OCI-LY1 (cell line): ENCODE results near the gene SLC46A3.

Experiments
- H2AFZ ChIP-seq: fragments of 200-600 bp; sonication (generic), shearing (Covaris generic); 2 replicates; pipeline ENCODE4 v1.6.0; 2014; ENCODE audit warnings: antibody characterized with exemption, mild to moderate bottlenecking, low read length
- H3F3A ChIP-seq: fragments of 200-600 bp; sonication (generic), shearing (Covaris generic); 2 replicates; pipeline ENCODE4 v1.6.0; 2014; ENCODE audit warnings: mild to moderate bottlenecking, antibody characterized with exemption, low read length, moderate library complexity; ENCODE audit not compliant: insufficient read depth
- H3K27ac ChIP-seq: fragments of 200-600 bp; sonication (generic); 2 replicates; pipeline ENCODE4 v1.5.1; 2014; ENCODE audit warnings: low read length, mixed run types, mild to moderate bottlenecking, low read depth; ENCODE audit not compliant: poor library complexity, severe bottlenecking
- H3K27me3 ChIP-seq: fragments of 200-600 bp; sonication (generic); 2 replicates; pipeline ENCODE4 v1.6.0; 2014; ENCODE audit warnings: antibody characterized with exemption, mild to moderate bottlenecking, low read length, moderate library complexity; ENCODE audit not compliant: insufficient read depth
- H3K36me3 ChIP-seq: fragments of 200-600 bp; sonication (generic); 2 replicates; pipeline ENCODE4 v1.6.1; 2014; ENCODE audit warnings: mild to moderate bottlenecking, antibody characterized with exemption, low read length, moderate library complexity, mixed read lengths; ENCODE audit not compliant: insufficient read depth
- H3K4me1 ChIP-seq: fragments of 200-600 bp; sonication (generic); 2 replicates; pipeline ENCODE4 v1.5.1; 2014; ENCODE audit warnings: mild to moderate bottlenecking, low read length, moderate library complexity; ENCODE audit not compliant: insufficient read depth, severe bottlenecking
- H3K4me2 ChIP-seq: fragments of 200-600 bp; sonication (generic), shearing (Covaris generic); 2 replicates; pipeline ENCODE4 v1.6.1; 2014; ENCODE audit warnings: low read length
- H3K4me3 ChIP-seq: fragments of 200-600 bp; sonication (generic); 2 replicates; pipeline ENCODE4 v1.5.1; 2014; ENCODE audit warnings: low read length, low read depth, mild to moderate bottlenecking, mixed read lengths; ENCODE audit not compliant: poor library complexity, severe bottlenecking
- H3K79me2 ChIP-seq: fragments of 200-600 bp; shearing (Covaris generic); 2 replicates; pipeline ENCODE4 v1.6.1; 2016; ENCODE audit warnings: mixed run types, low read length, mixed read lengths; ENCODE audit not compliant: insufficient read depth
- H3K9ac ChIP-seq: fragments of 200-600 bp; sonication (generic), shearing (Covaris generic); 2 replicates; pipeline ENCODE4 v1.6.1; 2014; ENCODE audit warnings: mild to moderate bottlenecking, low read length, mixed read lengths
- H3K9me2 ChIP-seq: fragments of 200-600 bp; sonication (generic), shearing (Covaris generic); 2 replicates; pipeline ENCODE4 v1.6.1; 2014; ENCODE audit warnings: low read depth, mild to moderate bottlenecking, low read length, mixed read lengths
- H3K9me3 ChIP-seq: fragments of 200-600 bp; shearing (Covaris generic); 2 replicates; pipeline ENCODE4 v1.6.1; 2014; ENCODE audit warnings: low read length, mixed read lengths
- H4K20me1 ChIP-seq: fragments of 200-600 bp; sonication (generic), shearing (Covaris generic); 2 replicates; pipeline ENCODE4 v1.6.0; 2016; ENCODE audit warnings: mild to moderate bottlenecking, low read length; ENCODE audit not compliant: insufficient read depth
- CTCF ChIP-seq: fragments of 200-600 bp; sonication (generic), shearing (Covaris generic); IDR thresholded peaks from 2 replicates; pipeline ENCODE4 v1.5.1; 2017; ENCODE audit warnings: mild to moderate bottlenecking, antibody characterized with exemption, low read length, moderate library complexity, mixed read lengths
- EZH2 ChIP-seq: fragments of 200-600 bp; sonication (generic), shearing (Covaris generic); IDR thresholded peaks from 2 replicates; pipeline ENCODE4 v1.8.0; 2017; ENCODE audit warnings: borderline replicate concordance, mixed run types, mild to moderate bottlenecking, antibody characterized with exemption, low read length, moderate library complexity, mixed read lengths

The SLC46A3 gene

GRCh38 chr13:28747851-28748250, 29.1 kb upstream of the SLC46A3 start:
- no peaks in the 10 kb centered on the region for H4K20me1 ChIP-seq
- no peaks in the 10 kb centered on the region for H3K9me3 ChIP-seq
- H3K4me3 ChIP-seq, result no peak overlapping the region
- H3K4me1 ChIP-seq, result no peaks in the 10 kb centered on the region
- TF ChIP-seq CTCF (no peak), EZH2 (no peak)
- H3K36me3 ChIP-seq, result no peaks in the 10 kb centered on the region
- H3K79me2 ChIP-seq, result no peaks in the 10 kb centered on the region
- no peaks in the 10 kb centered on the region for H3K9me2 ChIP-seq
- no peak overlapping the region for H3K9ac ChIP-seq
- H3F3A ChIP-seq, result no peaks in the 10 kb centered on the region
- H2AFZ ChIP-seq, result no peak overlapping the region
- no peak overlapping the region for H3K4me2 ChIP-seq
- no peaks in the 10 kb centered on the region for H3K27me3 ChIP-seq
- no peak overlapping the region for H3K27ac ChIP-seq

DNA sequence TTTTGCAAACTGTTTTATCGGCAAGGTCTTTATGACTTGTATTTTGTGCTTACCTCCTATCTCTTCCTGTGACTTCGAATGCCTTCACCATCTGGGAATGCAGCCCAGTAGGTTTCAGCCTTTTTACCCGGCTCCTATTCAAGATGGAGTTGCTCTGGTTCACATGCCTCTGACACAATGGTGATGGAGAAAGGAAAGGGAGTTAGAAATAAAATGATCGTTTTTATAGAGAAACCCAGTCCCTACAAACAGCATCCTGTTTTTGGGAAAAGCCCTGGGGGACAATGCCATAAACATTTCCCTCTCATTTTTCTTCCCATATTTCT, 27.5 kb upstream of the SLC46A3 start:
- Histone ChIP-seq H3K9me2 (no peaks in the 10 kb centered on the region), H2AFZ (no peak overlapping the region), H3K79me2 (no peaks in the 10 kb centered on the region), H4K20me1 (no peaks in the 10 kb centered on the region), H3F3A (no peaks in the 10 kb centered on the region), H3K4me3 (no peak overlapping the region), H3K9ac (no peak overlapping the region), H3K9me3 (no peaks in the 10 kb centered on the region), H3K27ac (no peak overlapping the region), H3K27me3 (no peaks in the 10 kb centered on the region), H3K4me2 (no peak overlapping the region), H3K36me3 (no peaks in the 10 kb centered on the region), H3K4me1 (no peaks in the 10 kb centered on the region)
- TF ChIP-seq EZH2, result no peak
- no peak for TF ChIP-seq CTCF

DNA sequence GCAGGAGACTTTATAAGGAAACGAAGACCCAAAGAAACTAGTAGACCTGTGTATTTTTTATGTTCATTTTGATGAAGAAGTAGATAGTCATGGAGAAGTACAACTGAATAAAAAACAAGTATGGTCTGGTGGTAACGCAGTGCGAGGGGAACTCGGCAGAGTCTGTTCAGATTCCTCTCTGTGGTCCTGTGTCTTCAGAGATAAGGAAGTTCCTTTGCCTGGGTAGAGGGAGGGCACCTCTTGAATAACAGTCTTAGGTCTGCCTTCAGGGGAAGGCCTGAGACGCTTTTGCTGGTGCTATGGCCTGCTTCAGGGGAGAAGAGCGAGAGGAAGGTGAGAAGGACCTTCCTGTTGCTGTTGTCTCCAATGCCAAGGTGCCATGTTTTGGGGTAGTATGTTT, 25.9 kb upstream of the SLC46A3 start:
- H3K4me3 ChIP-seq, result no peak overlapping the region
- no peak overlapping the region for H3K4me2 ChIP-seq
- H3K36me3 ChIP-seq, result no peaks in the 10 kb centered on the region
- H3F3A ChIP-seq, result no peaks in the 10 kb centered on the region
- TF ChIP-seq EZH2 (no peak), CTCF (no peak)
- H3K27ac ChIP-seq, result no peak overlapping the region
- H3K27me3 ChIP-seq, result no peaks in the 10 kb centered on the region
- no peaks in the 10 kb centered on the region for H3K9me2 ChIP-seq
- H4K20me1 ChIP-seq, result no peaks in the 10 kb centered on the region
- no peak overlapping the region for H2AFZ ChIP-seq
- no peaks in the 10 kb centered on the region for H3K9me3 ChIP-seq
- H3K4me1 ChIP-seq, result no peaks in the 10 kb centered on the region
- no peak overlapping the region for H3K9ac ChIP-seq
- no peaks in the 10 kb centered on the region for H3K79me2 ChIP-seq
